GM19025 (cell line): ENCODE results near the gene SLFNL1.
A peak's percentile ranks its signal among the peaks of the same experiment; 100 is the strongest.

Experiments used
- ATAC-seq: cut with Tn5 transposase; IDR thresholded peaks from one replicate; pipeline ENCODE4 v1.9.1; 2021; ENCODE audit warnings: mild to moderate bottlenecking, low read depth, moderate library complexity; ENCODE audit not compliant: unreplicated experiment

SLFNL1 gene

GRCh38 chr1:41020654-41021053, 871 bp downstream of the SLFNL1 start:
- ATAC-seq = no peak

- ATAC-seq = no peak
Observed at GRCh38 chr1:41020109-41020576, 1.4 kb downstream of the SLFNL1 start.

- no peak for ATAC-seq
Observed at GRCh38 chr1:41019353-41019745, 2.2 kb downstream of the SLFNL1 start.

GRCh38 chr1:41018018-41018410, 3.5 kb downstream of the SLFNL1 start:
- no peak for ATAC-seq

- ATAC-seq = no peak
Observed at GRCh38 chr1:41017141-41018017, 4.1 kb downstream of the SLFNL1 start.

GRCh38 chr1:41015897-41016470, 5.5 kb downstream of the SLFNL1 start:
- no peak for ATAC-seq

GRCh38 chr1:41015281-41015896, 6.1 kb downstream of the SLFNL1 start:
- ATAC-seq = no peak

GRCh38 chr1:41014871-41015270, 6.7 kb downstream of the SLFNL1 start:
- ATAC-seq = no peak

GRCh38 chr1:41013796-41014195, 7.7 kb downstream of the SLFNL1 start:
- no peak for ATAC-seq

- no peak for ATAC-seq
Observed at GRCh38 chr1:41013024-41013423, 8.5 kb downstream of the SLFNL1 start.

- ATAC-seq = no peak
Observed at GRCh38 chr1:41010345-41010744, 11.2 kb downstream of the SLFNL1 start.

- ATAC-seq = no peak
Observed at GRCh38 chr1:41009466-41009865, 12.1 kb downstream of the SLFNL1 start.

- no peak for ATAC-seq
Observed at GRCh38 chr1:41006942-41007865, 14.3 kb downstream of the SLFNL1 start.

GRCh38 chr1:41005876-41006275, 15.6 kb downstream of the SLFNL1 start:
- ATAC-seq = no peak

GRCh38 chr1:41003640-41004220, 17.8 kb downstream of the SLFNL1 start:
- peak; percentile 96 for ATAC-seq

GRCh38 chr1:41003127-41003639, 18.3 kb downstream of the SLFNL1 start:
- ATAC-seq = no peak

- no peak for ATAC-seq
Observed at GRCh38 chr1:40998668-40999067, 22.9 kb downstream of the SLFNL1 start.

- ATAC-seq = no peak
Observed at GRCh38 chr1:40997096-40997495, 24.4 kb downstream of the SLFNL1 start.

- ATAC-seq = no peak
Observed at GRCh38 chr1:40989066-40989465, 32.5 kb downstream of the SLFNL1 start.

- no peak for ATAC-seq
Observed at GRCh38 chr1:40988280-40988679, 33.2 kb downstream of the SLFNL1 start.
